Body of pancreas (tissue), 4 donors: Measurements from ENCODE around the gene DNAH8. TPM values are rescaled to one million over a fixed set of nuclear protein-coding genes. Genes with fewer than 3 reads are reported as not detected.

ENCODE experiments used
- ATAC-seq: fragments of 150-250 bp; one replicate; pipeline ENCODE4 v1.9.1; 2016
- DNase-seq, 4 donors: peaks; one replicate each; pipeline ENCODE4 v3.0.0-alpha.2; 2019
- H3K27ac ChIP-seq, 4 donors: fragments of 200-600 bp; sonication (generic); 1 replicate in 3 of 4; 2 replicates in 1 of 4; pipeline versions ENCODE4 v1.5.1 to v1.6.1; 2016 to 2019; ENCODE audit warnings: mild to moderate bottlenecking in 1 of 4, mixed read lengths in 1 of 4, moderate library complexity in 1 of 4
- H3K27me3 ChIP-seq, 2 donors: fragments of 200-600 bp; sonication (generic); one replicate each; pipeline ENCODE4 v1.6.0; 2016; ENCODE audit warnings: mild to moderate bottlenecking in 1 of 2
- H3K36me3 ChIP-seq, 2 donors: fragments of 200-600 bp; sonication (generic); replicated peaks in 1 of 2; 2 replicates each; pipeline ENCODE4 v1.5.1; 2016; ENCODE audit warnings: low read depth in 2 of 2; ENCODE audit not compliant: insufficient read depth in 1 of 2
- H3K4me1 ChIP-seq: fragments of 200-600 bp; sonication (generic); one replicate; pipeline ENCODE4 v1.6.0; 2016
- H3K4me3 ChIP-seq, 2 donors: fragments of 200-600 bp; sonication (generic); 1 replicate in 1 of 2; 2 replicates in 1 of 2; pipeline ENCODE4 v1.5.1; 2016 to 2019
- H3K9me3 ChIP-seq, 3 donors: fragments of 200-600 bp; sonication (generic); 1 replicate in 2 of 3; 2 replicates in 1 of 3; pipeline ENCODE4 v1.5.1; 2016
- POLR2A ChIP-seq, 3 donors: fragments of 450-650 bp; IDR thresholded peaks; one replicate each; pipeline ENCODE4 v1.6.1; 2016; ENCODE audit warnings: antibody characterized with exemption in 3 of 3, mild to moderate bottlenecking in 2 of 3
- WGBS, 2 donors: methylation state at CpG; one replicate each; pipeline ENCODE4 v1.1.5; 2017; 5-methylcytosine and 5-hydroxymethylcytosine counted together
- intact Hi-C: fragments of 100-400 bp; cut with DNase I; formaldehyde crosslinking; loops from one replicate; pipeline ENCODE4 v1.15.1; 2023
- total RNA-seq, 2 donors: library from RNA; depleted of rRNA; stranded (reverse); fragments of >200 nt; gene quantifications; one replicate each; pipeline ENCODE4 v1.1.0, GENCODE V29; 2016
- TF ChIP-seq, protein P1 (sequence below), 7 experiments: fragments of 450-650 bp in 4 of 7; fragments of 200-600 bp in 3 of 7; sonication (generic) in 3 of 7; IDR thresholded peaks; one replicate each; pipeline ENCODE4 v1.5.1; 2016 to 2019; ENCODE audit warnings: antibody characterized with exemption in 7 of 7

Gene DNAH8
- total RNA-seq, 2 donors from 2014 or later = not detected

DNA sequence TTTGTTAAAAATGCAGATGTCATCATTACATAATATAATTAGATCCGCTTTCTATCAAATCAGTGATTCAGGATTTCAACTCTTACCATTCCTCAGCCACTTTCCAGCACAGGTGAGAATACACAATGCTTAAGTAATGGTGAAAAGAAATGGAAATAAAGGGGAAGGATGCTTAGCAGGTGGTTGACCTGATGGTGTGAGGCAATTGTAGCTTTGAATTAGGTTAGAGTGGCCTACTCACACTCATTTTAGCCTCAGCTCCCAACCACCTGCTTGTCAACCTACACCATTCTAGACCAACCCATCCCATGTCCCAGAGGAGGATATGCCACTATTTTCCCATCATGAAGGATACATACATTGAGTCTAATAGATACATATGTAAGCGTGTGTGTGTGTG, 138.1 kb downstream of the DNAH8 start:
- Histone ChIP-seq H3K4me1 (no peaks in the 10 kb centered on the region), H3K4me3 (no peak overlapping the region), H3K9me3 (no peaks in the 10 kb centered on the region), H3K27me3 (no peaks in the 10 kb centered on the region), H3K27ac (no peak overlapping the region), H3K36me3 (no peaks in the 10 kb centered on the region)
- ATAC-seq = no peak
- 92% methylated on average over 2 of the region's 2 CpGs for WGBS, 2 donors
- TF ChIP-seq, protein P1, sequence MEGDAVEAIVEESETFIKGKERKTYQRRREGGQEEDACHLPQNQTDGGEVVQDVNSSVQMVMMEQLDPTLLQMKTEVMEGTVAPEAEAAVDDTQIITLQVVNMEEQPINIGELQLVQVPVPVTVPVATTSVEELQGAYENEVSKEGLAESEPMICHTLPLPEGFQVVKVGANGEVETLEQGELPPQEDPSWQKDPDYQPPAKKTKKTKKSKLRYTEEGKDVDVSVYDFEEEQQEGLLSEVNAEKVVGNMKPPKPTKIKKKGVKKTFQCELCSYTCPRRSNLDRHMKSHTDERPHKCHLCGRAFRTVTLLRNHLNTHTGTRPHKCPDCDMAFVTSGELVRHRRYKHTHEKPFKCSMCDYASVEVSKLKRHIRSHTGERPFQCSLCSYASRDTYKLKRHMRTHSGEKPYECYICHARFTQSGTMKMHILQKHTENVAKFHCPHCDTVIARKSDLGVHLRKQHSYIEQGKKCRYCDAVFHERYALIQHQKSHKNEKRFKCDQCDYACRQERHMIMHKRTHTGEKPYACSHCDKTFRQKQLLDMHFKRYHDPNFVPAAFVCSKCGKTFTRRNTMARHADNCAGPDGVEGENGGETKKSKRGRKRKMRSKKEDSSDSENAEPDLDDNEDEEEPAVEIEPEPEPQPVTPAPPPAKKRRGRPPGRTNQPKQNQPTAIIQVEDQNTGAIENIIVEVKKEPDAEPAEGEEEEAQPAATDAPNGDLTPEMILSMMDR (IDR thresholded peaks at IDR 0.05) = no peak
- TF ChIP-seq POLR2A (IDR thresholded peaks at IDR 0.05) = no peak
- no peak for DNase-seq
- intact Hi-C loops = no loop called here

DNA sequence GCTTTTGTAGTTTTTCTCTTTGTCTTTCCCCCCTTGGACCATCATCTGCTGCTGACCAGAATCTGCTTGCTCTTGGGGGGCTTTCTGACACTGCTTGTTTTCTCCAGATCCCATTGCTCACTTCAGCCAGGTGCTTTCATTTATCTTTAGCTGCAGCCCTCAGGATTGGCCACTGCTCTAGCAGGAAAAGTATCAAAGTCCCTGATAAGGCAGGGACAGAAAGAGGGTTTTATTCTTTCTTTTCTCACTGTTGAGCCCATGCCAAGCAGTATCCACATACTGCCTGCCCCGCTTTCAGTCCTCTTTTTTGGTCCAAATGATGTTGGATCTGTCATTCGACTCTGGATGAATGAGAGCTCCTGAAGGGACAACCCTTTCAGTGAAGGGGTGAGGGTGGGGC, 141.4 kb downstream of the DNAH8 start:
- Histone ChIP-seq H3K4me3 (no peak overlapping the region), H3K4me1 (no peaks in the 10 kb centered on the region), H3K27ac (no peak overlapping the region), H3K36me3 (no peaks in the 10 kb centered on the region), H3K27me3 (no peaks in the 10 kb centered on the region), H3K9me3 (no peaks in the 10 kb centered on the region)
- intact Hi-C loops = no loop called here
- no peak for DNase-seq
- TF ChIP-seq, protein P1 (IDR thresholded peaks at IDR 0.05) = no peak
- TF ChIP-seq POLR2A (IDR thresholded peaks at IDR 0.05) = no peak
- 48 to 62% methylated on average over 2 of the region's 2 CpGs for WGBS, 2 donors
- no peak for ATAC-seq

DNA sequence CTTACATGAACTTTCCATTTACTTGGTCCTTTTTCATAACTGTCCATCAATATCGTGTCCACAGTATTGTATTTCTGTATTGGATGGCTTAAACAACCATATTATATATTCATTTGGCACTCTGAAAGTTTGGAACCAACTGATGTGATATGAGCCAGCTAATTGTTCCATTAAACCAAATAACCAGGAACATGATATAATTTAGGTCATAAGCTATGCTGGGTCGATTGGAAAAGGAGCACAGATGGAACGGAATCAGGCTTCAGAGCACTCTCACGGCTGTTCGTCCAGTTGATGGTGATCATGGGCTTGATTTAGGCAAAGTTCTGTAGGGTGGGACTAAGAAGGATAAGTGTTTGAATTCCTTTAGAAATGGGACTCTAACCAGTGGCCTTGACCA, 142.7 kb downstream of the DNAH8 start:
- 81 to 84% methylated on average over 5 of the region's 5 CpGs for WGBS, 2 donors
- no peak for DNase-seq
- intact Hi-C loops = no loop called here

DNA sequence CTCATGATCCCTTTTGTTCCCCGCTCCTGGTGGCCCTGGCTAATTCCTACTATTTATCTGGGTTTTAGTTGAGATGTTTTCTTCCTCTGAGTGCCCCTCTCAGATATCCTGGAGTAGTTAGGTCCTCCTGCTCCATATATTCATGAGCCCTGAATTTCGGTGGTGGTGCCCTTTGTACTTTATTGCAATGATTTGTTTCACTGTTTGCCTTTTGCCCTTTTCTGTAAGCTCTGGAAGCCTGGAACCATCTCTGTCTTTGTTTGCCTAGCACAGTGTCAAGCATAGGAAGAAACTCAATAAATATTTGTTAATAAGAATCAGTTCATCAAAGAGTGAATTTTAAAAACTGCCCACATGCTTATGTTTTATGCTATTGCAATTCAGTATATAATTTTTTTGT, 144.9 kb downstream of the DNAH8 start:
- 78 to 81% methylated on average over 2 of the region's 2 CpGs for WGBS, 2 donors
- Histone ChIP-seq H3K27ac (no peak overlapping the region), H3K27me3 (no peaks in the 10 kb centered on the region), H3K4me1 (no peaks in the 10 kb centered on the region), H3K4me3 (no peak overlapping the region), H3K9me3 (no peaks in the 10 kb centered on the region), H3K36me3 (no peaks in the 10 kb centered on the region)
- no peak for ATAC-seq
- intact Hi-C loops = no loop called here
- no peak for DNase-seq
- TF ChIP-seq POLR2A (IDR thresholded peaks at IDR 0.05) = no peak
- TF ChIP-seq, protein P1 (IDR thresholded peaks at IDR 0.05) = no peak

More for the DNA sequence above, 142.7 kb downstream of the DNAH8 start:
- no peaks in the 10 kb centered on the region for H3K27me3 ChIP-seq
- H3K27ac ChIP-seq = no peak overlapping the region
- TF ChIP-seq, protein P1 (IDR thresholded peaks at IDR 0.05) = no peak
- no peak for TF ChIP-seq POLR2A (IDR thresholded peaks at IDR 0.05)
- H3K9me3 ChIP-seq = no peaks in the 10 kb centered on the region
- H3K4me1 ChIP-seq = no peaks in the 10 kb centered on the region
- H3K4me3 ChIP-seq = no peak overlapping the region
- no peak for ATAC-seq
- no peaks in the 10 kb centered on the region for H3K36me3 ChIP-seq

DNA sequence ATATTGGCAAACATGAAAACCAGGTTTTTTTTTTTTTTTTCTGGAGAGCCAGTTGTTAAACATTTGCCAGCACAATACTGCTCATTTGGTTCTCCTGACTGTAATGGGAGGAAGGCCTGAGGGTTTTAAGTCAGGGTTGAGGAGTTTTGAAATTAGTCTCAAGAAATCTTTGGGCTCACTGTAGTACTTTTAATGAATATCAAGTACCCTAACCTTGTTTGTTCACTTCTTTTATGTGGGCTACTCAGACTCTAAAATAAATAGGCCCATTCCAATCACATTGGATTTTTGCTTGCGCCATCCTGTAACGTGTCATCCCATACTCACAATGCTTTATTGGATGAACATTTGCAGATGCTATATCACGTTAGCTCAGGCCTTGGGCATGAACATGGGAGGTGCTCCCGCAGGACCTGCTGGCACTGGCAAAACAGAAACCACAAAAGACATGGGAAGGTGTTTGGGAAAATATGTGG, 146.9 kb downstream of the DNAH8 start:
- intact Hi-C loops = no loop called here
- no peaks in the 10 kb centered on the region for H3K9me3 ChIP-seq
- no peak overlapping the region for H3K27ac ChIP-seq
- no peaks in the 10 kb centered on the region for H3K36me3 ChIP-seq
- H3K27me3 ChIP-seq = no peaks in the 10 kb centered on the region
- no peak for TF ChIP-seq POLR2A (IDR thresholded peaks at IDR 0.05)
- TF ChIP-seq, protein P1 (IDR thresholded peaks at IDR 0.05) = no peak
- DNase-seq (no peak), ATAC-seq (no peak)
- 92 to 93% methylated on average over 4 of the region's 4 CpGs for WGBS, 2 donors
- no peak overlapping the region for H3K4me3 ChIP-seq
- H3K4me1 ChIP-seq = no peaks in the 10 kb centered on the region
